K562 (cell line): ENCODE data around the gene CDC37. TPM values are rescaled to one million over a fixed set of nuclear protein-coding genes. Genes with fewer than 3 reads are reported as not detected.

Source experiments
- ARHGAP35 ChIP-seq: fragments of 450-650 bp; IDR thresholded peaks from 2 replicates; pipeline ENCODE4 v1.6.1; 2018; ENCODE audit not compliant: partially characterized antibody
- ARNT ChIP-seq, 2 experiments: fragments of 450-650 bp; IDR thresholded peaks; 2 replicates each; pipeline ENCODE4 v1.6.1; 2016; ENCODE audit warnings: mild to moderate bottlenecking in 1 of 2
- CREB1 ChIP-seq, 2 experiments: sonication (generic) in 1 of 2; formaldehyde crosslinking in 1 of 2; IDR thresholded peaks; 2 replicates each; pipeline versions ENCODE4 v1.6.1 to v1.8.0; 2012 to 2022; ENCODE audit warnings: inconsistent platforms in 1 of 2, mild to moderate bottlenecking in 1 of 2, missing genetic modification reagents in 1 of 2, moderate library complexity in 1 of 2
- DPF2 ChIP-seq: fragments of 450-650 bp; IDR thresholded peaks from 2 replicates; pipeline ENCODE4 v1.6.1; 2016
- E2F3 ChIP-seq: fragments of 250-450 bp; sonication (Bioruptor Pico); IDR thresholded peaks from 2 replicates; pipeline ENCODE4 v1.4.0; 2020; ENCODE audit warnings: mild to moderate bottlenecking
- MCM5 ChIP-seq: fragments of 450-650 bp; IDR thresholded peaks from 2 replicates; pipeline ENCODE4 v1.6.1; 2016; ENCODE audit warnings: low read depth
- MIER1 ChIP-seq: fragments of 450-650 bp; IDR thresholded peaks from 2 replicates; pipeline ENCODE4 v1.6.1; 2016; ENCODE audit warnings: antibody characterized with exemption, mild to moderate bottlenecking, low read depth
- PHB2 ChIP-seq: fragments of 450-650 bp; IDR thresholded peaks from 2 replicates; pipeline ENCODE4 v1.6.1; 2017; ENCODE audit warnings: low read depth
- PHF21A ChIP-seq: fragments of 450-650 bp; IDR thresholded peaks from 2 replicates; pipeline ENCODE4 v1.6.1; 2017; ENCODE audit warnings: low read depth, borderline replicate concordance
- SLC30A9 ChIP-seq: fragments of 250-450 bp; sonication (Bioruptor Pico); IDR thresholded peaks from 2 replicates; pipeline ENCODE4 v1.8.0; 2022; ENCODE audit warnings: mild to moderate bottlenecking, moderate library complexity
- SMAD4 ChIP-seq: fragments of 250-450 bp; sonication (Bioruptor Pico); conservative IDR thresholded peaks from 2 replicates; pipeline ENCODE4 v1.8.0; 2021; ENCODE audit warnings: inconsistent platforms, mild to moderate bottlenecking, moderate library complexity
- STAG1 ChIP-seq: sonication (generic); formaldehyde crosslinking; IDR thresholded peaks from 2 replicates; pipeline ENCODE4 v1.5.0; 2020; ENCODE audit warnings: missing genetic modification reagents, borderline replicate concordance
- TCF7L2 ChIP-seq: fragments of 150-350 bp; IDR thresholded peaks from 2 replicates; pipeline ENCODE4 v1.6.1; 2016; ENCODE audit warnings: low read depth, mild to moderate bottlenecking, low read length, moderate library complexity
- TRIM28 ChIP-seq: fragments of 450-650 bp; IDR thresholded peaks from 2 replicates; pipeline ENCODE4 v1.6.1; 2017
- ZNF431 ChIP-seq: sonication (generic); formaldehyde crosslinking; IDR thresholded peaks from 2 replicates; pipeline ENCODE4 v1.8.0; 2022; ENCODE audit warnings: mild to moderate bottlenecking, missing genetic modification reagents
- ZNF77 ChIP-seq: fragments of 250-450 bp; sonication (Bioruptor Pico); IDR thresholded peaks from 2 replicates; pipeline ENCODE4 v1.5.0; 2020
- polyA plus RNA-seq, 8 experiments: library from polyadenylated mRNA; depleted of rRNA in 4 of 8; stranded (reverse) in 5 of 8; unstranded in 3 of 8; fragments of >200 nt; fragmentation: Nextera tagmentation in 2 of 8; fragmentation: Illumina TruSeq in 1 of 8; extraction: Ambion mirVana in 2 of 8; extraction: Trizol in 1 of 8; gene quantifications; 2 replicates each; pipeline versions ENCODE4 v1.2.1 to v1.2.3, GENCODE V29; 2011 to 2014; ENCODE audit warnings: inconsistent platforms in 1 of 8, missing spikeins in 1 of 8
- total RNA-seq, 7 experiments: library from RNA; depleted of rRNA in 6 of 7; stranded (reverse); fragments of >200 nt in 6 of 7; fragmentation: Illumina TruSeq in 2 of 7; extraction: Trizol in 2 of 7; gene quantifications; 2 replicates each; pipeline versions ENCODE4 v1.2.1 to v1.2.3, GENCODE V29; 2011 to 2021; ENCODE audit warnings: low replicate concordance in 1 of 7
- TF ChIP-seq, protein P1 (sequence below): fragments of 450-650 bp; formaldehyde crosslinking; IDR thresholded peaks from 2 replicates; pipeline ENCODE4 v1.4.0; 2020; ENCODE audit warnings: mild to moderate bottlenecking
- TF ChIP-seq, protein P2 (sequence below), 3 experiments: fragments of 200-800 bp in 1 of 3; fragments of 250-450 bp in 1 of 3; fragments of 450-650 bp in 1 of 3; sonication (Bioruptor Pico) in 1 of 3; sonication (Bioruptor generic) in 1 of 3; formaldehyde crosslinking in 1 of 3; IDR thresholded peaks; 2 replicates each; pipeline versions ENCODE4 v1.6.1 to v1.8.0; 2016 to 2022; ENCODE audit warnings: mild to moderate bottlenecking in 2 of 3, missing genetic modification characterization in 2 of 3, missing compliant biosample characterization in 1 of 3, moderate library complexity in 1 of 3
- TF ChIP-seq, protein P3 (sequence below): fragments of 450-650 bp; IDR thresholded peaks from 2 replicates; pipeline ENCODE4 v1.6.1; 2016; ENCODE audit warnings: low read depth, mild to moderate bottlenecking, moderate library complexity

CDC37 gene
- total and polyA plus RNA-seq, 9 of the 15 experiments (the other 6 are each of a cell fraction or from before 2014, with no cell fraction given): 6.6 to 538 (median 227) TPM

DNA sequence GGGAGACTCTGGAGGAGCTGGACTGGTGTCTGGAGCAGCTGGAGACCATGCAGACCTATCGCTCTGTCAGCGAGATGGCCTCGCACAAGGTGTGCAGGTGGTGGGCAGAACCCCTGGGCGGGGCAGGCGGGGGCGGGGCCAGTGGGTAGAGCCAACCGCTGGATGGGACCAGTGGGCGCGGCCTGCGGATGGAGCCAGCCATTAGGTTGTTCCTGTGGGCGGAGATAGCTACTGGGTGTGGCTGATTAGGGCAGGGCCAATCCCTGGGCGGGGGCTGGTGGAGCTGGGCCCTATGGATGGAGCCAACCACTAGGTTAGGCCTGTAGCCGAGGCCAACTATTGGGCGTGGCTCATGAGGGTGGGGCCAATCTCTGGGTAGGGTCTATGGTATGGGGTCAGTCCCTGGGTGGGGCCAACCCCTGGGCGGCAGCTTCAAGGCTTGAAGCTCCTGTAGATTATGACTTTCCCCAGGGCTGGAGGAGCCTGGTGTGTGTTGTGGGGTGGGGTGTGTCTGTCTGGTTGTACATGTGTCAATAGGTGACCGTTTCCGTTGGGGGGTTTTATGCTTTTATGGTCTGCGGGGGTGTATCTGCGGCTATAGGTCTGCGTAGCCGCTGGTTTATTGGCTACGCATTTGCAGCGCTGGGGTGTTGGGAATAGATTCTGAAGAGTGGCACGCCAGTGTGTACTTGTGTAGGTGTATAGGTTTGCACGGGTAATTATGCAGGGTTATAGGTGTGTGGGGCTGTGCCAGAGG is 47.7 kb upstream of the CDC37 start (continued):
- TF ChIP-seq, protein P1, sequence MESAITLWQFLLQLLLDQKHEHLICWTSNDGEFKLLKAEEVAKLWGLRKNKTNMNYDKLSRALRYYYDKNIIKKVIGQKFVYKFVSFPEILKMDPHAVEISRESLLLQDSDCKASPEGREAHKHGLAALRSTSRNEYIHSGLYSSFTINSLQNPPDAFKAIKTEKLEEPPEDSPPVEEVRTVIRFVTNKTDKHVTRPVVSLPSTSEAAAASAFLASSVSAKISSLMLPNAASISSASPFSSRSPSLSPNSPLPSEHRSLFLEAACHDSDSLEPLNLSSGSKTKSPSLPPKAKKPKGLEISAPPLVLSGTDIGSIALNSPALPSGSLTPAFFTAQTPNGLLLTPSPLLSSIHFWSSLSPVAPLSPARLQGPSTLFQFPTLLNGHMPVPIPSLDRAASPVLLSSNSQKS (CRISPR knock-in tag): no peak
- TF ChIP-seq CREB1 (IDR thresholded peaks at IDR 0.05): no peak
- TF ChIP-seq CREB1 (CRISPR knock-in tag; IDR thresholded peaks at IDR 0.05): peak; percentile 14; the same call in 1 of the 2 replicates
- no peak for TF ChIP-seq PHB2
- TF ChIP-seq, protein P2, sequence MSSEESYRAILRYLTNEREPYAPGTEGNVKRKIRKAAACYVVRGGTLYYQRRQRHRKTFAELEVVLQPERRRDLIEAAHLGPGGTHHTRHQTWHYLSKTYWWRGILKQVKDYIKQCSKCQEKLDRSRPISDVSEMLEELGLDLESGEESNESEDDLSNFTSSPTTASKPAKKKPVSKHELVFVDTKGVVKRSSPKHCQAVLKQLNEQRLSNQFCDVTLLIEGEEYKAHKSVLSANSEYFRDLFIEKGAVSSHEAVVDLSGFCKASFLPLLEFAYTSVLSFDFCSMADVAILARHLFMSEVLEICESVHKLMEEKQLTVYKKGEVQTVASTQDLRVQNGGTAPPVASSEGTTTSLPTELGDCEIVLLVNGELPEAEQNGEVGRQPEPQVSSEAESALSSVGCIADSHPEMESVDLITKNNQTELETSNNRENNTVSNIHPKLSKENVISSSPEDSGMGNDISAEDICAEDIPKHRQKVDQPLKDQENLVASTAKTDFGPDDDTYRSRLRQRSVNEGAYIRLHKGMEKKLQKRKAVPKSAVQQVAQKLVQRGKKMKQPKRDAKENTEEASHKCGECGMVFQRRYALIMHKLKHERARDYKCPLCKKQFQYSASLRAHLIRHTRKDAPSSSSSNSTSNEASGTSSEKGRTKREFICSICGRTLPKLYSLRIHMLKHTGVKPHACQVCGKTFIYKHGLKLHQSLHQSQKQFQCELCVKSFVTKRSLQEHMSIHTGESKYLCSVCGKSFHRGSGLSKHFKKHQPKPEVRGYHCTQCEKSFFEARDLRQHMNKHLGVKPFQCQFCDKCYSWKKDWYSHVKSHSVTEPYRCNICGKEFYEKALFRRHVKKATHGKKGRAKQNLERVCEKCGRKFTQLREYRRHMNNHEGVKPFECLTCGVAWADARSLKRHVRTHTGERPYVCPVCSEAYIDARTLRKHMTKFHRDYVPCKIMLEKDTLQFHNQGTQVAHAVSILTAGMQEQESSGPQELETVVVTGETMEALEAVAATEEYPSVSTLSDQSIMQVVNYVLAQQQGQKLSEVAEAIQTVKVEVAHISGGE (CRISPR knock-in tag; IDR thresholded peaks at IDR 0.05): 0 out of 6 replicates have a peak, but pooled peaks of 1 of the 3 experiments have one; percentile 16
- no peak for TF ChIP-seq PHF21A
- TF ChIP-seq STAG1 (CRISPR knock-in tag): no peak
- peak; percentile 46; the same call in 1 of the 2 replicates for TF ChIP-seq DPF2
- TF ChIP-seq, protein P3, sequence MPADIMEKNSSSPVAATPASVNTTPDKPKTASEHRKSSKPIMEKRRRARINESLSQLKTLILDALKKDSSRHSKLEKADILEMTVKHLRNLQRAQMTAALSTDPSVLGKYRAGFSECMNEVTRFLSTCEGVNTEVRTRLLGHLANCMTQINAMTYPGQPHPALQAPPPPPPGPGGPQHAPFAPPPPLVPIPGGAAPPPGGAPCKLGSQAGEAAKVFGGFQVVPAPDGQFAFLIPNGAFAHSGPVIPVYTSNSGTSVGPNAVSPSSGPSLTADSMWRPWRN: no peak
- no peak for TF ChIP-seq ZNF77 (CRISPR knock-in tag)
- no peak for TF ChIP-seq ARHGAP35
- TF ChIP-seq TCF7L2: no peak
- no peak for TF ChIP-seq SLC30A9 (CRISPR knock-in tag)
- no peak for TF ChIP-seq ARNT (IDR thresholded peaks at IDR 0.05)
- TF ChIP-seq SMAD4 (CRISPR knock-in tag): no peak
- no peak for TF ChIP-seq ZNF431 (CRISPR knock-in tag)
- no peak for TF ChIP-seq MIER1
- TF ChIP-seq TRIM28: no peak
- TF ChIP-seq MCM5: no peak
- TF ChIP-seq E2F3 (CRISPR knock-in tag): no peak
